GM21717 (cell line): ENCODE results near the gene CDC45.

Source experiments
- ATAC-seq: cut with Tn5 transposase; IDR thresholded peaks from one replicate; pipeline ENCODE4 v1.9.1; 2021; ENCODE audit warnings: mild to moderate bottlenecking, moderate library complexity; ENCODE audit not compliant: unreplicated experiment

The CDC45 gene

GRCh38 chr22:19466848-19467752 is 12.6 kb upstream of the CDC45 start:
- ATAC-seq: no peak

DNA sequence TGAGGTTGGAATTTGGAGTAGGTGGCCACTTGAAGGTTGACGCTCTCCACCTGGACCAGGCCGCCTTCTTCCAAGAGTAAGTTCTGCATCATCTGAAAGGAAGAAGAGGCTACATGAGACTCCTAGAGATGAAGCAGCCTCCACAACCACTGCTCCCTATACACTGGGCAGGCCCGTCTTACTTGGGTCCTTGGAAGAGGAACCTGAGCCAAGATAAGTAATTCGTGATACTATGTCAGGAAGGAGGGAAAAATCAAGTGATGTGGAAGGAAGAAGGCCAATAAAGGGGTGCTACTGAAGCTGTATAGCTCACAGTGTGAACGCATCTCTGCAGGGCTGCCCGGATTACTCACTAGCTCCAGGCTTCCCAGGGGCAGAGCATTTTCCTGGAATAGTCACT is 11.8 kb upstream of the CDC45 start:
- ATAC-seq: no peak

DNA sequence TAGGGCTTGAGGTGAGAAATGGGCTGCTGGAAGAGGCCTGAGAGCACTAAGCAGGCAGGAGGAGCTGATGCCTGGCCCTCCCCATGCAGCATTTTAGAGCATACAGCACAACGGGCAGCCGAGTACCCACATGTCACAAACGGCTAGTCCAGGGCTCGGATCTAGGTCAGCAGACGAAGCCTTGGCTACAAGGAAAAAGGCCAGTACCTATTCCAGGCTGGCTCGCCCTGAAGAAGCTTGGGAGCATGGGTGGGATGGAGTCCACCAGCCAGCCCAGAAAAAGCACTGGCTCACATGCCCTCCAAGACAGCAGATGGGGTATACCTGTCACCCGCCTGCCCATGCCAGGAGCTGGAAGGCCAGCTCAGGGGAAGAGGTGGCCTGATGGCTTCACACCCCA is 10.3 kb upstream of the CDC45 start:
- no peak for ATAC-seq

- ATAC-seq: no peak
Measured at GRCh38 chr22:19470010-19470409, 9.7 kb upstream of the CDC45 start.

- ATAC-seq: no peak
Measured at GRCh38 chr22:19471572-19471971, 8.1 kb upstream of the CDC45 start.

- ATAC-seq: no peak
Measured at GRCh38 chr22:19472233-19472632, 7.5 kb upstream of the CDC45 start.

DNA sequence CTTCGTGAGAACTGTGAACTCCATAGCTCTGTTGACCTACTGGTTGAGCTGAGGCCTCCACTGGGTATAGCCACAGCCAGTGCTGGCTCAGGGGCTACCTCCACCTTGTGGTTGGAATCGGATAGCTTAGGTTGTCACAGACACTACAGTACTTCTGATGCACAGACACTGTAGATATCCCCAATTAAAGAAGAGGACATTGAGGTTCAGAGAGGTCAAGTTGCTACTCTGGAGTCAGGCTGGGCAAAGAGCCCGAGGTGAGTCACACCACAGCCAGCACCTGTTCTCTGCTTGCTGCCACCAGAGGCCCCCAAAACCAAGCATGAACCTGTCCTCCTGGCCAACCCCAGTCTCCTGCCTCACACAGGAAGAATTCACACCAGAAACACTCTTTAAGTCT is 6.1 kb upstream of the CDC45 start:
- no peak for ATAC-seq

DNA sequence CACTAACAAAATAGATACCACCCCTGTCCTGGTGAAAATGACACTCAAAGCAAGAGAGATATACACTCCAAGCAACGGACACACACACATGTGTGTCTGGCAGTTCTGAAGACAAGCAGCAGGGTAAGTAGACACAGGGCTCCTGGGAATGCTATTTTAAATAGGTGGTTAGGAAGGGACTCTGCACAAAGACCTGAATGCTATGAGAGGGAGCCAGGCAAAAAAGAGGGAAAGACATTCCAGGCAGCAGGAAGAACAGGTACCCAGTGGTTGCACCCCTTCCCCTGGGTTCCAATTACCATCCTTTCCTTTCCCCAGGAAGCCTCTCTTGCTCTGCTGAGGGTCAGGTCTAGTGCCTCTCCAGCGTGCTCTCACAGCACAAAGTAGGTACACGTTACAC is 3.7 kb upstream of the CDC45 start:
- no peak for ATAC-seq

GRCh38 chr22:19477321-19478044 is 2.2 kb upstream of the CDC45 start:
- ATAC-seq: no peak

DNA sequence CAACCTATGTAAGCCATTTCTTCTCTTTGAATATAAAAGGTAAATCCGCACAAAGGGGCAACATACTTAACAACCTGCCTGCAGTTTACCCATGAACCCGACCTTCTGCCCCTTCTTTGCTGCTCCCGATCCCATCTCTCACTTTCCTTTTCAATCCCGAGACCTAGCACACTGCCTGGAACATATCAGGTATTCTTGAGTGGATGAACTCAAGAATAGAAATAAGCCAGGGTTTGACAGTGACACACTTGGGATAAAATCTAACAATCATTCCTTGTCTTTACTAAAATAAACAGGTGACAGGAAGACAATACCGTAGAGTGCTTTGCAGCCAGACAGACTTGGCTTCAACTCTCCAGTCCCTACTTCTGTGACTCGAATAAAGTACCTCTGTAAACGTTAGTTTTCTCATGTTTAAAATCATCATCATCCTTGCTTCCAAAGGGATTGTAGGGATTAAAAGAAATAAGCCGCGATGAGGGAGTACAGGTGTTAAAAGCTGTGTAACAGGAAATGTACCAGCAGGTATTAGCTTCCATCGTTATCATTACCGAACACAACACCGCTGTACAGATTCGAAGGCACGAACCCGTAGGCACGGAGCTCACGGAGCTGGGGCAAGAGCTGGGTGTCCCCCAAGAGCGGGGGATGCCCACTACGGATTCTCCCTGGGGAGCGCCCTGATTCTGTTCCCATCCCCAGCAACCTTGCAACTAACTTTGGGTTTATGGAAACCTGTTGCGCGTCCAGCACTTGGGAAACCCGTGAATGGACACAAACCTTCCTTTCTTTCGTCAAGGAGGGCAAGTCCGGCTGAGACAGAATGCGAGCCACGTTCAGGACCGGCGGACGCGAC is 1.4 kb upstream of the CDC45 start:
- ATAC-seq: no peak

GRCh38 chr22:19478901-19479354 is 792 bp upstream of the CDC45 start, which contains the start of gene UFD1:
Gene UFD1, minus strand, starts transcription at chr22:19479193. Its CDS starts 108 bp downstream, at chr22:19479085.
- peak; percentile 36 for ATAC-seq

DNA sequence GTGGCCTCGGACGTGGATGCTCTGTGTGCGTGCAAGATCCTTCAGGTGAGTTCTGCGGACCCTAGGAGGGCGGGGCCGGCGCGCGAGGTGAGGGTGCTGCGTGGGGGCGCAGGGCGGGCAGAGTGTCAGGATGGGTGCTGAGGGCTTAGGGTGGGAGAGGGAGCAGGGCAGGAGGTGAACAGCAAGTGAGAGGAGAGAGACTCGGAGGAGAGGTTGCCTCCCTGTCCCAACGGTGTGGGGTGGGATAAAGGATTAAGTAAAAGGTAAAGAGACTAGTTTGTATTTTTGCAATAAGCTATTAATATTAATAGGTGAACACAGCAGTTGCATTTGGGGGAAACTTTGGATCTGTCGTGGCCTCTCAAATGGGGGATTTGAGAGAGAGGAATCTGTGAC is 451 bp downstream of the CDC45 start:
- peak; percentile 10 for ATAC-seq

- ATAC-seq: no peak
Measured at GRCh38 chr22:19480789-19481188, 1.1 kb downstream of the CDC45 start.

GRCh38 chr22:19482297-19482696 is 2.6 kb downstream of the CDC45 start:
- no peak for ATAC-seq

GRCh38 chr22:19483481-19484244 is 3.9 kb downstream of the CDC45 start:
- no peak for ATAC-seq

GRCh38 chr22:19488285-19488684 is 8.6 kb downstream of the CDC45 start:
- no peak for ATAC-seq

GRCh38 chr22:19488884-19489843 is 9.4 kb downstream of the CDC45 start:
- no peak for ATAC-seq

DNA sequence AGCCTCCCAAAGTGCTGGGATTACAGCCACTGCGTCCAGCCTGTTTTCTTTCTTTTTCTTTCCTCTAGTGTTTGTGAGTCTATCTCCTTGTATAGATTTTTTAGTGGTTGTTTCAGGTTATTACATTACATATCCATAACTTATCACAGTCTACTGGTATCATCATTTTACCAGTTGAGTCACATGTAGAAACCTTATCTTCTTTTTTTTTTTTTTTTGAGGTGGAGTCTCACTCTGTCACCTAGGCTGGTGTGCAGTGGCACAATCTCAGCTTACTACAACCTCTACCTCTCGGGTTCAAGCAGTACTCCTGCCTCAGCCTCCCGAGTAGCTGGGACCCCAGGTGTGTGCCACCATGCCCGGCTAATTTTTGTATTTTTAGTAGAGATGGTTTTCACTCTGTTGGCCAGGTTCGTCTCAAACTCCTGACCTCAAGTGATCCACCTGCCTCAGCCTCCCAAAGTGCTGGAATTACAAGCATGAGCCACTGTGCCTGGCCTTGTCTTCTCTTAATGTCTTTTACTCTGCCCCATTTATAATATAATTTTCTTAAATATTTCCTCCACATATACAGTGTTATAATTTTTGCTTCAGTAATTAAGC is 11.0 kb downstream of the CDC45 start:
- ATAC-seq: no peak
